Measurements from ENCODE around the gene ATG2A.
A peak's percentile ranks its signal among the peaks of the same experiment; 100 is the strongest.
"Not testable (repeated sequence)": the region's sequence is repeated elsewhere in the genome, so short reads cannot be mapped to it uniquely, and the experiment has no call there.

The ATG2A gene

GRCh38 chr11:64851831-64852351 lies 65.1 kb downstream of the ATG2A start:
- DNase-seq: no peak

DNA sequence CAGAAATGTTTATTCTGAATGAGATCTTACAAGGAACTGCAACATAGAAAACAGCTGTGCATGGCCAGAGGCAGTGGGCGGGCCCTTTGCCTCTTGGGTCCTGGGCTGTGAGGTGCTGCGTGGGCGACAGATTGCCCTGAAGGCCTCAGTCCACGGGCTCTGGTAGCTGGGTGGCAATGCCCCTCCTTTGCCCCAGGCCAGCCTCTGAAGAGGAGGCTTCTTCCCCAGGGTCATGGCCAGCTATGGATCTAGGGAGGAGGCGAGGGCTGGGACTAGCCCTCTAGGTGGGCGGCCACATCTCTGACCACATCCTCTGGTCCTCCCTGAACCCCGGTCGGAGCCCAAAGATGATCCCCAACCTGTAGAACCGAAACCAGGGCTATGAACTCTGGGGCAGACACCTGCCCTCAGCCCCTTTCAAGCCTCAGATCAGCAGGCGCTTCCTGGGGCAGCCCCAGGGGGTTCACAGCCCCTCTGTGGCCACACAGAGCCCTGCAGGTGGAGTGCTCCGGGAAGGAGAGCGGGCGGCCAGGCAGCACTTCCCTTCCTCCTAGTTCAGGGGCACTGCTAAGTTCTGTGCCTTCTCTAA lies 65.9 kb downstream of the ATG2A start:
- DNase-seq: no peak

DNA sequence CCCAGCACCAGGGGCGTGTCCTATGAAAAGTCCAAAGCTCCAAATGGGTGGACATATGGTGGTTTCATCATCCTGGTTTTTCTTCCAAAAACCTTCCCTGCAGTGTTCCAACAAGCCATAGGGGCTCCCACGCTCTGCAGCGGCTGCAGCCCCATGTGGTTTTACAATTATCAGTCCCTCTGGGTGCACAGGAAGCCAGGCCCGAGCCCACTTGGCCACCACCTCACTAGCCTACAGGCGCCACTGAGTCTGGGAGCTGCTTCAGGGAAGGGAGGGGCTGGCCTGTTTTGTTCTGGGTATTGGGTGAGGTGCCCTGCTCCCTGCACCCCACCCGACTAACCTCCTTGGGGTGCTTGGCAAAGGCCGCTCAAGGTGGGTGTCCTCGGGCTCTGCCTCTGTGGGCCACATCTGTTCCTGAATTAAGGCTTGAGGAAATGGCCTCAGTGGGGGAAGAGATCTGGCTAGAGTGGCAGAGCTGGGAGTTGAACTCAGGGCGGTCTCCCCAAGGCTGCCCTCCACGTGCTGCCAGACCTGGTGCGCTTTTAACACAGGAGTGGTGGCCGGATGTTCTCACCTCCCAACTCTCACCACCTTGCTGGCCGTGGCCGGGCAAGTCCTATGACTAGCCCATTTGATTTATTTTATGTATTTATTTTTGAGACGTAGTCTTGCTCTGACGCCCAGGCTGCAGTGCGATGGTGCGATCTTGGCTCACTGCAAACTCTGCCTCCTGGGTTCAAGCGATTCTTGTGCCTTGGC lies 67.2 kb downstream of the ATG2A start:
- no peak for DNase-seq

- DNase-seq: no peak
These were observed 68.0 kb downstream of the ATG2A start for GRCh38 chr11:64848826-64849597.

DNA sequence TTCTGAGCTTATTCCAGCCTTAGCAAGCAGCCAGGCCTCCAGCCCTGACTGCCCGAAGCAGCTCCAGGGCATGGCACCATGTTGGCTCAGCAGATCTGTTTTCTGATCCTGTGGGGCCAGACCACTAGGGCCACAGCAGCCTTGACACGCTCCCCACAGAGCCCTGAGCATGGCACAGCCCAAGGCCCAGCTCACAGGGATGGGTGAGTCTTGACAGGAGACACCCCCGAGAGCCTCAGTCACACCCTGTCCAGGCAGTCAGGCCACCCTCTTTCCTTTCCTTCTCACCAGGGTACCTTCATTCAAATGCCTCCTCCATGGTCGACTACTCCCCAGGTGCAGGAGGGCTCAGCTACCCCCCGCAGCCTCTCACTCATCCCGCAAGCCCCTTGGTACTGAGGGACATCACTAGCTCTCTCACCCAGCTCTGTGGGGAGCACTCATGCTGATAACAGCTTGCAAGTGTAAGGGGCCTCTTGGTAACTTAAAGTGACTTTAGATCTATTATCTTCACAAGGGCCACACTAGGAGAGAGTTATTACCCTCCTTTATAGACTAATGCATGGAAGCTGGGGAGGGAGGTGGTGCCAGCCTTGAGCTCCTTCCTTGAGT lies 68.7 kb downstream of the ATG2A start:
- no peak for DNase-seq

DNA sequence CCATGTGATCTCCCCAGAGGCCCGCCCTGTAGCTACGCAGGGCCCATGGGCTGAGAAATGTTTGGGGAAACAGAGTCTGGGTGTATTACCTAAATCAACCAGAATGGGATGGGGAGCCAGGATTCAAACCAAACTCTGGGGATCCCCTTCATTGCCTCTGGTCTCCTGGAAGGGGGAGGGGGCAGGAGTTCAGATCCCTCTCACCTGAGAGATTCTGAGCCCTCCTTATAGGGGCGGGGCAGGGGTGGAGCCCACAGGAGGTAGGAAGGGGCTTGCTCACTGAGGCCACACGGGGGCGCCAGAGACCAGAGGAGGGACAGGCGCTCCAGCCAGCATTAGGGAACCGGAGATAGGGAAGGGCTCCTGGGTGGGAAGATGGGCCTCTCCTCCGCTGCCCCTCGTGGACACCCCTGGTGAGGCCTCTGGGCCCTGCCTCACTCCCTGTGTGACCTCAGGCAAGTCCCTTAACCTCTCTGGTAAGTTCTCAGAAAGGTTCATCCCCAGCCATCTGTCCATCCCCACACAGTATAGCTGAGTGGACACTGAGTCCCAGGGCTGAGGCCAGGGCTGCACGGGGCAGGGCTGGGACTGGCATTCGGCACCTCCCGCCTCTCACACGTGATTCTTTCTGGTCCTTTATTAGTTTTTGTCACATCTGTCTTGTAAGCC lies 69.9 kb downstream of the ATG2A start:
- DNase-seq: peak; percentile 94

DNA sequence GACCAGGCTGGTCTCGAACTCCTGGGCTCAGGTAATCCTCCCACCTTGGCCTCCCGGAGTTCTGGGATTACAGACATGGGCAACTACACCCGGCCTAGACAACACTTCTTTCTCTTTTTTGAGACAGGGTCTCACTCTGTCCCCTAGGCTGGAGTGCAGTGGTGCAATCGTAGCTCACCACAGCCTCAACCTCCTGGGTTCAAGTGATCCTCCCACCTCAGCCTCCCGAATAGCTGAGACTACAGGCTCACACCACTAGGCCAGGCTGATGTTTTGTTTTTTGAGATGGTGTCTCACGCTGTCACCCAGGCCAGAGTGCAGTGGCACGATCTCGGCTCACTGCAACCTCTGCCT lies 71.3 kb downstream of the ATG2A start:
- not testable (repeated sequence) for DNase-seq

GRCh38 chr11:64845129-64845775 lies 71.8 kb downstream of the ATG2A start:
- no peak for DNase-seq
